ENCODE data around the gene MMP15.

- TF ChIP-seq CTCF (IDR thresholded peaks at IDR 0.05; ENCODE audit: low read depth, low read length, missing input control) (no peak), FOXA1 (IDR thresholded peaks at IDR 0.05) (no peak), GABPA (IDR thresholded peaks at IDR 0.05 in 1 of 2, conservative IDR thresholded peaks at IDR 0.05 in 1 of 2) (no peak), MAX (IDR thresholded peaks at IDR 0.05) (no peak), REST (IDR thresholded peaks at IDR 0.05) (no peak), SP1 (IDR thresholded peaks at IDR 0.05) (no peak), TAF1 (conservative IDR thresholded peaks at IDR 0.05) (no peak), HNF4A (conservative IDR thresholded peaks at IDR 0.05) (no peak), RXRA (IDR thresholded peaks at IDR 0.05) (no peak), RAD21 (IDR thresholded peaks at IDR 0.05) (no peak)
These were observed 17.4 kb downstream of the MMP15 start for GRCh38 chr16:58042886-58043515.

Data from liver (tissue), 3 donors.